SK-N-SH treated with all-trans-retinoic acid at 6 μM for 48 hours (cell line): ENCODE measurements around the gene SMAD5.

Source experiments
- ATAC-seq: fragments of 200-7000 bp; cut with Tn5 transposase; 3 replicates; pipeline ENCODE4 v1.9.1; 2020; ENCODE audit warnings: mild to moderate bottlenecking, moderate library complexity
- ARNTL ChIP-seq: fragments of 450-650 bp; formaldehyde crosslinking; IDR thresholded peaks from 2 replicates; pipeline ENCODE4 v1.5.0; 2020; ENCODE audit warnings: low read depth, mild to moderate bottlenecking, moderate library complexity, borderline replicate concordance
- BACH2 ChIP-seq: fragments of 250-450 bp; sonication (Bioruptor Pico); IDR thresholded peaks from 2 replicates; pipeline ENCODE4 v1.9.0; 2021; ENCODE audit warnings: mild to moderate bottlenecking, borderline replicate concordance
- CSDC2 ChIP-seq: fragments of 250-450 bp; sonication (Bioruptor Pico); IDR thresholded peaks from 2 replicates; pipeline ENCODE4 v1.5.0; 2020; ENCODE audit warnings: mild to moderate bottlenecking, moderate library complexity
- ESRRG ChIP-seq: fragments of 250-450 bp; sonication (Bioruptor Pico); IDR thresholded peaks from 2 replicates; pipeline ENCODE4 v1.6.1; 2021; ENCODE audit warnings: mild to moderate bottlenecking
- GLIS3 ChIP-seq: fragments of 250-450 bp; sonication (Bioruptor Pico); IDR thresholded peaks from 2 replicates; pipeline ENCODE4 v1.5.0; 2020; ENCODE audit warnings: mild to moderate bottlenecking, moderate library complexity
- ISL1 ChIP-seq: fragments of 250-450 bp; sonication (Bioruptor Pico); IDR thresholded peaks from 2 replicates; pipeline ENCODE4 v2.1.2; 2022; ENCODE audit warnings: mild to moderate bottlenecking, moderate library complexity
- OSR1 ChIP-seq: fragments of 250-450 bp; sonication (Bioruptor Pico); IDR thresholded peaks from 2 replicates; pipeline ENCODE4 v1.8.0; 2022; ENCODE audit warnings: moderate library complexity, mild to moderate bottlenecking, inconsistent platforms
- PPARA ChIP-seq: fragments of 250-450 bp; sonication (Bioruptor Pico); IDR thresholded peaks from 2 replicates; pipeline ENCODE4 v1.5.0; 2020; ENCODE audit warnings: mild to moderate bottlenecking, borderline replicate concordance
- RARB ChIP-seq: fragments of 250-450 bp; sonication (Bioruptor Pico); IDR thresholded peaks from 2 replicates; pipeline ENCODE4 v1.8.0; 2021; ENCODE audit warnings: mild to moderate bottlenecking, moderate library complexity
- SNAI2 ChIP-seq: fragments of 250-450 bp; sonication (Bioruptor Pico); IDR thresholded peaks from 2 replicates; pipeline ENCODE4 v1.5.0; 2020; ENCODE audit warnings: mild to moderate bottlenecking, moderate library complexity
- TCF4 ChIP-seq: fragments of 250-450 bp; sonication (Bioruptor Pico); IDR thresholded peaks from 2 replicates; pipeline ENCODE4 v1.8.0; 2021; ENCODE audit warnings: mild to moderate bottlenecking, moderate library complexity, borderline replicate concordance
- TOX ChIP-seq: fragments of 250-450 bp; sonication (Bioruptor Pico); IDR thresholded peaks from 2 replicates; pipeline ENCODE4 v1.8.0; 2021; ENCODE audit warnings: mild to moderate bottlenecking, moderate library complexity, borderline replicate concordance
- ZC3H10 ChIP-seq: fragments of 250-450 bp; sonication (Bioruptor Pico); IDR thresholded peaks from 2 replicates; pipeline ENCODE4 v1.5.1; 2021; ENCODE audit warnings: mild to moderate bottlenecking, moderate library complexity
- ZFP3 ChIP-seq: fragments of 250-450 bp; sonication (Bioruptor Pico); IDR thresholded peaks from 2 replicates; pipeline ENCODE4 v1.5.0; 2020; ENCODE audit warnings: mild to moderate bottlenecking, moderate library complexity
- ZFP30 ChIP-seq: fragments of 450-650 bp; formaldehyde crosslinking; IDR thresholded peaks from 2 replicates; pipeline ENCODE4 v1.5.0; 2022; ENCODE audit warnings: mild to moderate bottlenecking, moderate library complexity
- ZNF565 ChIP-seq: fragments of 450-650 bp; formaldehyde crosslinking; conservative IDR thresholded peaks from 2 replicates; pipeline ENCODE4 v1.5.0; 2020; ENCODE audit warnings: low read depth, mild to moderate bottlenecking, moderate library complexity
- ZNF70 ChIP-seq: fragments of 450-650 bp; formaldehyde crosslinking; IDR thresholded peaks from 2 replicates; pipeline ENCODE4 v1.5.0; 2020; ENCODE audit warnings: mild to moderate bottlenecking, moderate library complexity
- ZNF8 ChIP-seq: fragments of 450-650 bp; formaldehyde crosslinking; IDR thresholded peaks from 2 replicates; pipeline ENCODE4 v1.5.0; 2020; ENCODE audit warnings: mild to moderate bottlenecking, moderate library complexity
- TF ChIP-seq, protein P1 (sequence below): fragments of 250-450 bp; sonication (Bioruptor Pico); IDR thresholded peaks from 2 replicates; pipeline ENCODE4 v1.5.1; 2021; ENCODE audit warnings: mild to moderate bottlenecking, moderate library complexity
- TF ChIP-seq, protein P2 (sequence below): fragments of 250-450 bp; sonication (Bioruptor Pico); IDR thresholded peaks from 2 replicates; pipeline ENCODE4 v1.5.0; 2020; ENCODE audit warnings: mild to moderate bottlenecking, moderate library complexity
- TF ChIP-seq, protein P3 (sequence below): fragments of 250-450 bp; sonication (Bioruptor Pico); IDR thresholded peaks from 2 replicates; pipeline ENCODE4 v1.8.0; 2020; ENCODE audit warnings: mild to moderate bottlenecking, moderate library complexity, borderline replicate concordance
- TF ChIP-seq, protein P4 (sequence below): fragments of 250-450 bp; sonication (Bioruptor Pico); IDR thresholded peaks from 2 replicates; pipeline ENCODE4 v1.5.1; 2020; ENCODE audit warnings: low read depth, mild to moderate bottlenecking, moderate library complexity
- TF ChIP-seq, protein P5 (sequence below): fragments of 250-450 bp; sonication (Bioruptor Pico); IDR thresholded peaks from 2 replicates; pipeline ENCODE4 v1.8.0; 2021; ENCODE audit warnings: low read depth, mild to moderate bottlenecking, moderate library complexity, borderline replicate concordance

The SMAD5 gene

DNA sequence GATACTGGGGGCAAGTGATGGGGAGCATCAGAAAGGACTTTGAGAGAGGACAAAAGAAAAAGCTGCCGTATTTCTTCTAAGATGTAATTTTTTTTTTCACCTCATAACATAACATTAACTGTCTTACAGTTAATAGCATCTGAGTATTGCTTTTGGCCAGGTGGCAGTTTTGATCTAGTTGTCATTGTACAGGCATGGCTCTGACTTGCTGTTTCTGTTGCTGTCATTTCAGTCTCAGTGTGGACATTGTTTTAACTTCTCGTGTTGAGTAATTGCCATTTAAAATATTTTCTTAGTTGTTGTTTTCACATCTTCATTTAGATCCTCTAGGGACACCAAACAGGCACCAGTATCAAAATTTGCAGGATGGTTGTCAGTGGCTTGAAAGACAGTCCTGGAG lies 12.4 kb downstream of the SMAD5 start:
- no peak for ATAC-seq

DNA sequence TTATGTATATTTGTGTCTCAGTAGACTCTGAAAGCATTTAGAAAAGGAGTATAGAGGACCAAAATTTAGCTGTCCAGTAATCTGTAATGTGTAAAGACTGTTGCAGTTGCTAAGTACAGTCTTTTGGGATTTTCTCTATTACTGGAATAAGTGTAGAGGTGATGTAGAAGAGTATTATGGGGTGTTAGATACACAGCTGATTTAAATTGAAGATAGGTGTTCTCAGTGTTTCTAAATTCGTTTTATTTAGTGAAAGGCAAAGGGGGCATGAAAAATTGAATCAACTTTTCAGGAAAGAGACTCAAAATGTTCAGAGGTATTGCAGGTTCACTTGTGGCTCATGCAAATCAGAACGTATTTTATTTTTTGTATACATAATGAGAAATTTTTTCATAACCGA lies 13.6 kb downstream of the SMAD5 start:
- ATAC-seq = no peak
- TF ChIP-seq, protein P1, sequence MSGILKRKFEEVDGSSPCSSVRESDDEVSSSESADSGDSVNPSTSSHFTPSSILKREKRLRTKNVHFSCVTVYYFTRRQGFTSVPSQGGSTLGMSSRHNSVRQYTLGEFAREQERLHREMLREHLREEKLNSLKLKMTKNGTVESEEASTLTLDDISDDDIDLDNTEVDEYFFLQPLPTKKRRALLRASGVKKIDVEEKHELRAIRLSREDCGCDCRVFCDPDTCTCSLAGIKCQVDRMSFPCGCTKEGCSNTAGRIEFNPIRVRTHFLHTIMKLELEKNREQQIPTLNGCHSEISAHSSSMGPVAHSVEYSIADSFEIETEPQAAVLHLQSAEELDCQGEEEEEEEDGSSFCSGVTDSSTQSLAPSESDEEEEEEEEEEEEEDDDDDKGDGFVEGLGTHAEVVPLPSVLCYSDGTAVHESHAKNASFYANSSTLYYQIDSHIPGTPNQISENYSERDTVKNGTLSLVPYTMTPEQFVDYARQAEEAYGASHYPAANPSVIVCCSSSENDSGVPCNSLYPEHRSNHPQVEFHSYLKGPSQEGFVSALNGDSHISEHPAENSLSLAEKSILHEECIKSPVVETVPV (CRISPR knock-in tag) = no peak
- TF ChIP-seq, protein P2, sequence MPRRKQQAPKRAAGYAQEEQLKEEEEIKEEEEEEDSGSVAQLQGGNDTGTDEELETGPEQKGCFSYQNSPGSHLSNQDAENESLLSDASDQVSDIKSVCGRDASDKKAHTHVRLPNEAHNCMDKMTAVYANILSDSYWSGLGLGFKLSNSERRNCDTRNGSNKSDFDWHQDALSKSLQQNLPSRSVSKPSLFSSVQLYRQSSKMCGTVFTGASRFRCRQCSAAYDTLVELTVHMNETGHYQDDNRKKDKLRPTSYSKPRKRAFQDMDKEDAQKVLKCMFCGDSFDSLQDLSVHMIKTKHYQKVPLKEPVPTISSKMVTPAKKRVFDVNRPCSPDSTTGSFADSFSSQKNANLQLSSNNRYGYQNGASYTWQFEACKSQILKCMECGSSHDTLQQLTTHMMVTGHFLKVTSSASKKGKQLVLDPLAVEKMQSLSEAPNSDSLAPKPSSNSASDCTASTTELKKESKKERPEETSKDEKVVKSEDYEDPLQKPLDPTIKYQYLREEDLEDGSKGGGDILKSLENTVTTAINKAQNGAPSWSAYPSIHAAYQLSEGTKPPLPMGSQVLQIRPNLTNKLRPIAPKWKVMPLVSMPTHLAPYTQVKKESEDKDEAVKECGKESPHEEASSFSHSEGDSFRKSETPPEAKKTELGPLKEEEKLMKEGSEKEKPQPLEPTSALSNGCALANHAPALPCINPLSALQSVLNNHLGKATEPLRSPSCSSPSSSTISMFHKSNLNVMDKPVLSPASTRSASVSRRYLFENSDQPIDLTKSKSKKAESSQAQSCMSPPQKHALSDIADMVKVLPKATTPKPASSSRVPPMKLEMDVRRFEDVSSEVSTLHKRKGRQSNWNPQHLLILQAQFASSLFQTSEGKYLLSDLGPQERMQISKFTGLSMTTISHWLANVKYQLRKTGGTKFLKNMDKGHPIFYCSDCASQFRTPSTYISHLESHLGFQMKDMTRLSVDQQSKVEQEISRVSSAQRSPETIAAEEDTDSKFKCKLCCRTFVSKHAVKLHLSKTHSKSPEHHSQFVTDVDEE = no peak
- TF ChIP-seq SNAI2 (CRISPR knock-in tag) = no peak
- TF ChIP-seq ZNF565 = no peak
- no peak for TF ChIP-seq CSDC2
- no peak for TF ChIP-seq ARNTL
- TF ChIP-seq RARB (CRISPR knock-in tag) = no peak
- TF ChIP-seq GLIS3 (CRISPR knock-in tag) = no peak
- TF ChIP-seq TOX = no peak
- no peak for TF ChIP-seq ZNF8 (CRISPR knock-in tag)
- no peak for TF ChIP-seq ZC3H10
- TF ChIP-seq BACH2 (CRISPR knock-in tag) = no peak
- no peak for TF ChIP-seq OSR1 (CRISPR knock-in tag)
- TF ChIP-seq, protein P3, sequence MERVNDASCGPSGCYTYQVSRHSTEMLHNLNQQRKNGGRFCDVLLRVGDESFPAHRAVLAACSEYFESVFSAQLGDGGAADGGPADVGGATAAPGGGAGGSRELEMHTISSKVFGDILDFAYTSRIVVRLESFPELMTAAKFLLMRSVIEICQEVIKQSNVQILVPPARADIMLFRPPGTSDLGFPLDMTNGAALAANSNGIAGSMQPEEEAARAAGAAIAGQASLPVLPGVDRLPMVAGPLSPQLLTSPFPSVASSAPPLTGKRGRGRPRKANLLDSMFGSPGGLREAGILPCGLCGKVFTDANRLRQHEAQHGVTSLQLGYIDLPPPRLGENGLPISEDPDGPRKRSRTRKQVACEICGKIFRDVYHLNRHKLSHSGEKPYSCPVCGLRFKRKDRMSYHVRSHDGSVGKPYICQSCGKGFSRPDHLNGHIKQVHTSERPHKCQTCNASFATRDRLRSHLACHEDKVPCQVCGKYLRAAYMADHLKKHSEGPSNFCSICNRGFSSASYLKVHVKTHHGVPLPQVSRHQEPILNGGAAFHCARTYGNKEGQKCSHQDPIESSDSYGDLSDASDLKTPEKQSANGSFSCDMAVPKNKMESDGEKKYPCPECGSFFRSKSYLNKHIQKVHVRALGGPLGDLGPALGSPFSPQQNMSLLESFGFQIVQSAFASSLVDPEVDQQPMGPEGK (CRISPR knock-in tag) = no peak
- no peak for TF ChIP-seq ISL1
- TF ChIP-seq, protein P4, sequence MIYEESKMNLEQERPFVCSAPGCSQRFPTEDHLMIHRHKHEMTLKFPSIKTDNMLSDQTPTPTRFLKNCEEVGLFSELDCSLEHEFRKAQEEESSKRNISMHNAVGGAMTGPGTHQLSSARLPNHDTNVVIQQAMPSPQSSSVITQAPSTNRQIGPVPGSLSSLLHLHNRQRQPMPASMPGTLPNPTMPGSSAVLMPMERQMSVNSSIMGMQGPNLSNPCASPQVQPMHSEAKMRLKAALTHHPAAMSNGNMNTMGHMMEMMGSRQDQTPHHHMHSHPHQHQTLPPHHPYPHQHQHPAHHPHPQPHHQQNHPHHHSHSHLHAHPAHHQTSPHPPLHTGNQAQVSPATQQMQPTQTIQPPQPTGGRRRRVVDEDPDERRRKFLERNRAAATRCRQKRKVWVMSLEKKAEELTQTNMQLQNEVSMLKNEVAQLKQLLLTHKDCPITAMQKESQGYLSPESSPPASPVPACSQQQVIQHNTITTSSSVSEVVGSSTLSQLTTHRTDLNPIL (CRISPR knock-in tag) = no peak
- TF ChIP-seq ZFP3 (CRISPR knock-in tag) = no peak
- no peak for TF ChIP-seq ESRRG
- no peak for TF ChIP-seq PPARA (CRISPR knock-in tag)
- no peak for TF ChIP-seq TCF4 (CRISPR knock-in tag)

More for the DNA sequence above, 12.4 kb downstream of the SMAD5 start:
- TF ChIP-seq CSDC2 = no peak

DNA sequence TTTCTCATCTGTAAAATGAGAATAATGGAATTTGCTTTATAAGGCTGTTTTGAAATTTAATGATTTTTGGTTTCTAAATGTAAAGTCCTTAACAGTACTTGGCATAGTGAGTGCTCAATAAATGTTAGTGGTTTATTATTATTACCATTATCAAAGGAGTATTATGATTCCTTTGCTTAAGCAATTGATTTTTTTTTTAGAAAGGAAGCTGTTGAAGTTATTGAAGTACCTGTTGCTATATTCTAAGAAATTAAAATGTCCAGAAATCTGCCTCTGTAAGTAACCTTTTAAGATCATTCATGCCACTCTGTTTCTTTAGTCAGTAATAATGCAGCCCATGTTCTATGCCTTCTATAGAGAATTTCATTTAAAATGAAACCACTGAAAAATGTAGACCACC lies 15.0 kb downstream of the SMAD5 start:
- ATAC-seq = no peak
- no peak for TF ChIP-seq ISL1
- TF ChIP-seq, protein P2 = no peak
- no peak for TF ChIP-seq PPARA (CRISPR knock-in tag)
- TF ChIP-seq, protein P5, sequence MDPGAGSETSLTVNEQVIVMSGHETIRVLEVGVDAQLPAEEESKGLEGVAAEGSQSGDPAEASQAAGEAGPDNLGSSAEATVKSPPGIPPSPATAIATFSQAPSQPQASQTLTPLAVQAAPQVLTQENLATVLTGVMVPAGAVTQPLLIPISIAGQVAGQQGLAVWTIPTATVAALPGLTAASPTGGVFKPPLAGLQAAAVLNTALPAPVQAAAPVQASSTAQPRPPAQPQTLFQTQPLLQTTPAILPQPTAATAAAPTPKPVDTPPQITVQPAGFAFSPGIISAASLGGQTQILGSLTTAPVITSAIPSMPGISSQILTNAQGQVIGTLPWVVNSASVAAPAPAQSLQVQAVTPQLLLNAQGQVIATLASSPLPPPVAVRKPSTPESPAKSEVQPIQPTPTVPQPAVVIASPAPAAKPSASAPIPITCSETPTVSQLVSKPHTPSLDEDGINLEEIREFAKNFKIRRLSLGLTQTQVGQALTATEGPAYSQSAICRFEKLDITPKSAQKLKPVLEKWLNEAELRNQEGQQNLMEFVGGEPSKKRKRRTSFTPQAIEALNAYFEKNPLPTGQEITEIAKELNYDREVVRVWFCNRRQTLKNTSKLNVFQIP (CRISPR knock-in tag) = no peak
- TF ChIP-seq, protein P1 (CRISPR knock-in tag) = no peak
- no peak for TF ChIP-seq ZNF8 (CRISPR knock-in tag)
- no peak for TF ChIP-seq RARB (CRISPR knock-in tag)
- TF ChIP-seq ESRRG = no peak
- no peak for TF ChIP-seq ZFP3 (CRISPR knock-in tag)
- no peak for TF ChIP-seq TCF4 (CRISPR knock-in tag)
- no peak for TF ChIP-seq TOX
- TF ChIP-seq ZNF70 (CRISPR knock-in tag) = no peak
- no peak for TF ChIP-seq OSR1 (CRISPR knock-in tag)
- no peak for TF ChIP-seq ARNTL
- TF ChIP-seq BACH2 (CRISPR knock-in tag) = no peak
- TF ChIP-seq ZFP30 (CRISPR knock-in tag) = no peak
